ENCODE results near the gene ZNF653. TPM values are rescaled to one million over a fixed set of nuclear protein-coding genes. Genes with fewer than 3 reads are reported as not detected.

ZNF653 gene
- total and polyA plus RNA-seq, 9 of the 15 experiments (the other 6 are each of a cell fraction or from before 2014, with no cell fraction given), result 1.6 to 8.0 (median 4.2) TPM; not detected in 2

GRCh38 chr19:11482384-11483050, 23.1 kb downstream of the ZNF653 start (continued):
- TF ChIP-seq, protein P1, sequence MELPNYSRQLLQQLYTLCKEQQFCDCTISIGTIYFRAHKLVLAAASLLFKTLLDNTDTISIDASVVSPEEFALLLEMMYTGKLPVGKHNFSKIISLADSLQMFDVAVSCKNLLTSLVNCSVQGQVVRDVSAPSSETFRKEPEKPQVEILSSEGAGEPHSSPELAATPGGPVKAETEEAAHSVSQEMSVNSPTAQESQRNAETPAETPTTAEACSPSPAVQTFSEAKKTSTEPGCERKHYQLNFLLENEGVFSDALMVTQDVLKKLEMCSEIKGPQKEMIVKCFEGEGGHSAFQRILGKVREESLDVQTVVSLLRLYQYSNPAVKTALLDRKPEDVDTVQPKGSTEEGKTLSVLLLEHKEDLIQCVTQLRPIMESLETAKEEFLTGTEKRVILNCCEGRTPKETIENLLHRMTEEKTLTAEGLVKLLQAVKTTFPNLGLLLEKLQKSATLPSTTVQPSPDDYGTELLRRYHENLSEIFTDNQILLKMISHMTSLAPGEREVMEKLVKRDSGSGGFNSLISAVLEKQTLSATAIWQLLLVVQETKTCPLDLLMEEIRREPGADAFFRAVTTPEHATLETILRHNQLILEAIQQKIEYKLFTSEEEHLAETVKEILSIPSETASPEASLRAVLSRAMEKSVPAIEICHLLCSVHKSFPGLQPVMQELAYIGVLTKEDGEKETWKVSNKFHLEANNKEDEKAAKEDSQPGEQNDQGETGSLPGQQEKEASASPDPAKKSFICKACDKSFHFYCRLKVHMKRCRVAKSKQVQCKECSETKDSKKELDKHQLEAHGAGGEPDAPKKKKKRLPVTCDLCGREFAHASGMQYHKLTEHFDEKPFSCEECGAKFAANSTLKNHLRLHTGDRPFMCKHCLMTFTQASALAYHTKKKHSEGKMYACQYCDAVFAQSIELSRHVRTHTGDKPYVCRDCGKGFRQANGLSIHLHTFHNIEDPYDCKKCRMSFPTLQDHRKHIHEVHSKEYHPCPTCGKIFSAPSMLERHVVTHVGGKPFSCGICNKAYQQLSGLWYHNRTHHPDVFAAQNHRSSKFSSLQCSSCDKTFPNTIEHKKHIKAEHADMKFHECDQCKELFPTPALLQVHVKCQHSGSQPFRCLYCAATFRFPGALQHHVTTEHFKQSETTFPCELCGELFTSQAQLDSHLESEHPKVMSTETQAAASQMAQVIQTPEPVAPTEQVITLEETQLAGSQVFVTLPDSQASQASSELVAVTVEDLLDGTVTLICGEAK (IDR thresholded peaks at IDR 0.05), result 0 out of 2 replicates have a peak, but pooled peaks have one; percentile 28
- TF ChIP-seq, protein P1 (CRISPR knock-in tag; IDR thresholded peaks at IDR 0.05), result peak; percentile 80
- TF ChIP-seq ZFP36 (IDR thresholded peaks at IDR 0.05; ENCODE audit: low read depth, low read length, partially characterized antibody) (peak; percentile 76), HCFC1 (IDR thresholded peaks at IDR 0.05; ENCODE audit: low read depth, low read length) (peak; percentile 39), LEF1 (IDR thresholded peaks at IDR 0.05) (peak; percentile 72), BHLHE40 (IDR thresholded peaks at IDR 0.05; ENCODE audit: low read length) (peak; percentile 100), KLF1 (tag; IDR thresholded peaks at IDR 0.05) (peak; percentile 35; the same call in 1 of the 2 replicates), ZNF174 (CRISPR knock-in tag; IDR thresholded peaks at IDR 0.05) (no peak), ZNF121 (CRISPR knock-in tag; conservative IDR thresholded peaks at IDR 0.05) (peak; percentile 68), BCOR (IDR thresholded peaks at IDR 0.05) (peak; percentile 94), ZNF224 (CRISPR knock-in tag; IDR thresholded peaks at IDR 0.05) (peak; percentile 96), FOXK1 (CRISPR knock-in tag; IDR thresholded peaks at IDR 0.05; ENCODE audit: borderline replicate concordance) (peak; percentile 92), FOSL1 (tag; conservative IDR thresholded peaks at IDR 0.05) (peak; percentile 43; the same call in 1 of the 2 replicates)
- TF ChIP-seq, protein P2, sequence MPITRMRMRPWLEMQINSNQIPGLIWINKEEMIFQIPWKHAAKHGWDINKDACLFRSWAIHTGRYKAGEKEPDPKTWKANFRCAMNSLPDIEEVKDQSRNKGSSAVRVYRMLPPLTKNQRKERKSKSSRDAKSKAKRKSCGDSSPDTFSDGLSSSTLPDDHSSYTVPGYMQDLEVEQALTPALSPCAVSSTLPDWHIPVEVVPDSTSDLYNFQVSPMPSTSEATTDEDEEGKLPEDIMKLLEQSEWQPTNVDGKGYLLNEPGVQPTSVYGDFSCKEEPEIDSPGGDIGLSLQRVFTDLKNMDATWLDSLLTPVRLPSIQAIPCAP (CRISPR knock-in tag; IDR thresholded peaks at IDR 0.05; ENCODE audit: borderline replicate concordance), result peak; percentile 93; the same call in 1 of the 2 replicates
- TF ChIP-seq, protein P3, sequence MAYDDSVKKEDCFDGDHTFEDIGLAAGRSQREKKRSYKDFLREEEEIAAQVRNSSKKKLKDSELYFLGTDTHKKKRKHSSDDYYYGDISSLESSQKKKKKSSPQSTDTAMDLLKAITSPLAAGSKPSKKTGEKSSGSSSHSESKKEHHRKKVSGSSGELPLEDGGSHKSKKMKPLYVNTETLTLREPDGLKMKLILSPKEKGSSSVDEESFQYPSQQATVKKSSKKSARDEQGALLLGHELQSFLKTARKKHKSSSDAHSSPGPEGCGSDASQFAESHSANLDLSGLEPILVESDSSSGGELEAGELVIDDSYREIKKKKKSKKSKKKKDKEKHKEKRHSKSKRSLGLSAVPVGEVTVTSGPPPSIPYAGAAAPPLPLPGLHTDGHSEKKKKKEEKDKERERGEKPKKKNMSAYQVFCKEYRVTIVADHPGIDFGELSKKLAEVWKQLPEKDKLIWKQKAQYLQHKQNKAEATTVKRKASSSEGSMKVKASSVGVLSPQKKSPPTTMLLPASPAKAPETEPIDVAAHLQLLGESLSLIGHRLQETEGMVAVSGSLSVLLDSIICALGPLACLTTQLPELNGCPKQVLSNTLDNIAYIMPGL (CRISPR knock-in tag; IDR thresholded peaks at IDR 0.05), result peak; percentile 90; the same call in 1 of the 2 replicates

Data from K562 (cell line).